Ecto neural progenitor cell (in vitro differentiated cells): Measurements from ENCODE around the gene PDGFC.
A peak's percentile ranks its signal among the peaks of the same experiment; 100 is the strongest.

ENCODE experiments used
- DNase-seq: peaks from one replicate; pipeline ENCODE4 v3.0.0-alpha.2; 2018; ENCODE audit warnings: low spot score

Gene PDGFC

GRCh38 chr4:156974264-156974663 is 2.7 kb upstream of the PDGFC start:
- DNase-seq = no peak

GRCh38 chr4:156972379-156973015 is 898 bp upstream of the PDGFC start:
- no peak for DNase-seq

GRCh38 chr4:156971165-156971675 is 379 bp downstream of the PDGFC start:
- DNase-seq = peak; percentile 70

GRCh38 chr4:156970501-156971164 is 966 bp downstream of the PDGFC start:
- DNase-seq = peak; percentile 79

- no peak for DNase-seq
Measured at GRCh38 chr4:156969911-156970310, 1.7 kb downstream of the PDGFC start.

- DNase-seq = no peak
Measured at GRCh38 chr4:156969101-156969500, 2.5 kb downstream of the PDGFC start.

- DNase-seq = peak; percentile 60
Measured at GRCh38 chr4:156968479-156968984, 3.1 kb downstream of the PDGFC start.

GRCh38 chr4:156966836-156967235 is 4.8 kb downstream of the PDGFC start:
- no peak for DNase-seq

GRCh38 chr4:156963419-156963818 is 8.2 kb downstream of the PDGFC start:
- DNase-seq = no peak

GRCh38 chr4:156962528-156962974 is 9.0 kb downstream of the PDGFC start:
- no peak for DNase-seq

GRCh38 chr4:156962058-156962358 is 9.6 kb downstream of the PDGFC start:
- DNase-seq = no peak

- no peak for DNase-seq
Measured at GRCh38 chr4:156961196-156962057, 10.2 kb downstream of the PDGFC start.

- DNase-seq = no peak
Measured at GRCh38 chr4:156959298-156959702, 12.3 kb downstream of the PDGFC start.

- DNase-seq = no peak
Measured at GRCh38 chr4:156958276-156959074, 13.1 kb downstream of the PDGFC start.

- no peak for DNase-seq
Measured at GRCh38 chr4:156957556-156957955, 14.0 kb downstream of the PDGFC start.

- DNase-seq = no peak
Measured at GRCh38 chr4:156956826-156957368, 14.7 kb downstream of the PDGFC start.

GRCh38 chr4:156956359-156956758 is 15.2 kb downstream of the PDGFC start:
- no peak for DNase-seq

- no peak for DNase-seq
Measured at GRCh38 chr4:156954587-156954986, 17.0 kb downstream of the PDGFC start.

- DNase-seq = no peak
Measured at GRCh38 chr4:156953951-156954350, 17.6 kb downstream of the PDGFC start.

- DNase-seq = no peak
Measured at GRCh38 chr4:156953001-156953400, 18.6 kb downstream of the PDGFC start.

GRCh38 chr4:156952078-156952759 is 19.4 kb downstream of the PDGFC start:
- DNase-seq = no peak
